Peyer's patch (tissue), 4 donors: ENCODE measurements around the gene CYP1A1. TPM values are rescaled to one million over a fixed set of nuclear protein-coding genes. Genes with fewer than 3 reads are reported as not detected.

Experiments
- DNase-seq, 3 donors: peaks; one replicate each; pipeline ENCODE4 v3.0.0-alpha.2; 2017 to 2019
- H3K27ac ChIP-seq, 4 donors: fragments of 200-600 bp; sonication (generic); one replicate each; pipeline ENCODE4 v1.5.1; 2016 to 2019
- H3K27me3 ChIP-seq, 2 donors: fragments of 200-600 bp; sonication (generic); one replicate each; pipeline ENCODE4 v1.5.1; 2019
- H3K36me3 ChIP-seq, 3 donors: fragments of 200-600 bp; sonication (generic); one replicate each; pipeline ENCODE4 v1.5.1; 2016 to 2019
- H3K4me1 ChIP-seq, 4 donors: fragments of 200-600 bp; sonication (generic); one replicate each; pipeline ENCODE4 v1.5.1; 2016 to 2019
- H3K4me3 ChIP-seq, 4 donors: fragments of 200-600 bp; sonication (generic); 1 replicate in 3 of 4; 2 replicates in 1 of 4; pipeline ENCODE4 v1.5.1; 2016 to 2019; ENCODE audit warnings: mild to moderate bottlenecking in 1 of 4
- H3K9me3 ChIP-seq, 4 donors: fragments of 200-600 bp; sonication (generic); one replicate each; pipeline ENCODE4 v1.5.1; 2016 to 2019; ENCODE audit warnings: mild to moderate bottlenecking in 1 of 4
- CTCF ChIP-seq, 6 experiments: fragments of 450-650 bp in 4 of 6; fragments of 200-600 bp in 2 of 6; sonication (generic) in 1 of 6; IDR thresholded peaks; one replicate each; pipeline ENCODE4 v1.5.1; 2017 to 2019; ENCODE audit warnings: antibody characterized with exemption in 6 of 6, mild to moderate bottlenecking in 3 of 6, moderate library complexity in 1 of 6
- POLR2A ChIP-seq, 2 donors: fragments of 450-650 bp; IDR thresholded peaks; one replicate each; pipeline ENCODE4 v1.5.1; 2017; ENCODE audit warnings: antibody characterized with exemption in 2 of 2, mild to moderate bottlenecking in 2 of 2, moderate library complexity in 2 of 2
- total RNA-seq, 4 donors: library from RNA; depleted of rRNA; stranded (reverse); fragments of >200 nt; gene quantifications; one replicate each; pipeline ENCODE4 v1.1.0, GENCODE V29; 2016

CYP1A1 gene
- total RNA-seq, 4 donors from 2014 or later, result 0.70 to 3.3 TPM; not detected in 2

- TF ChIP-seq POLR2A (IDR thresholded peaks at IDR 0.05), result no peak
- no peak for TF ChIP-seq CTCF (IDR thresholded peaks at IDR 0.05)
- H3K4me1 ChIP-seq, result peaks cover 0 to 18% (median 4%) of the 10 kb centered on the region in 4 donors
- H3K36me3 ChIP-seq, result no peaks in the 10 kb centered on the region
- H3K27me3 ChIP-seq, result no peaks in the 10 kb centered on the region
- H3K27ac ChIP-seq, result no peak overlapping the region
- H3K4me3 ChIP-seq, result peak overlapping the region in 1 of 4 donors; percentile 59
- no peaks in the 10 kb centered on the region for H3K9me3 ChIP-seq
- DNase-seq, result no peak
These were observed 28.5 kb downstream of the CYP1A1 start for GRCh38 chr15:74696808-74697207.

GRCh38 chr15:74696398-74696729 is 29.0 kb downstream of the CYP1A1 start:
- TF ChIP-seq POLR2A (IDR thresholded peaks at IDR 0.05) (no peak), CTCF (IDR thresholded peaks at IDR 0.05) (no peak)

GRCh38 chr15:74695597-74696397 is 29.5 kb downstream of the CYP1A1 start, which contains the start of gene EDC3:
Gene EDC3 (minus strand): TSS chr15:74696024. CDS start chr15:74675124, 20,900 bp downstream.
- Histone ChIP-seq H3K9me3 (no peaks in the 10 kb centered on the region), H3K27ac (peak within 1 kb of the TSS; percentile 66 to 78 (median 74)), H3K36me3 (no peaks in the 10 kb centered on the region), H3K4me1 (peaks cover 0 to 18% (median 4%) of the 10 kb centered on the region in 4 donors), H3K27me3 (no peaks in the 10 kb centered on the region), H3K4me3 (peak within 1 kb of the TSS; percentile 54 to 80 (median 68))
- TF ChIP-seq CTCF (IDR thresholded peaks at IDR 0.05) (peak in 1 of 6 experiments; percentile 27), POLR2A (IDR thresholded peaks at IDR 0.05) (peak in 1 of 2 donors; percentile 30)
- peak; percentile 87 to 94 (median 91) for DNase-seq

More at GRCh38 chr15:74696398-74696729, 29.0 kb downstream of the CYP1A1 start:
- Histone ChIP-seq H3K4me1 (peaks cover 0 to 18% (median 4%) of the 10 kb centered on the region in 4 donors), H3K27ac (peak overlapping the region; percentile 66 to 78 (median 74)), H3K27me3 (no peaks in the 10 kb centered on the region), H3K36me3 (no peaks in the 10 kb centered on the region), H3K9me3 (no peaks in the 10 kb centered on the region), H3K4me3 (peak overlapping the region; percentile 54 to 80 (median 68))
- DNase-seq, result no peak

- H3K9me3 ChIP-seq, result no peaks in the 10 kb centered on the region
- H3K4me1 ChIP-seq, result peaks cover 0 to 18% (median 4%) of the 10 kb centered on the region in 4 donors
- no peak overlapping the region for H3K27ac ChIP-seq
- TF ChIP-seq POLR2A (IDR thresholded peaks at IDR 0.05) (no peak), CTCF (IDR thresholded peaks at IDR 0.05) (no peak)
- H3K36me3 ChIP-seq, result no peaks in the 10 kb centered on the region
- H3K4me3 ChIP-seq, result no peak overlapping the region
- no peak for DNase-seq
- no peaks in the 10 kb centered on the region for H3K27me3 ChIP-seq
These were observed 33.0 kb downstream of the CYP1A1 start for GRCh38 chr15:74692327-74692726.

- Histone ChIP-seq H3K27me3 (no peaks in the 10 kb centered on the region), H3K9me3 (no peaks in the 10 kb centered on the region), H3K4me1 (no peaks in the 10 kb centered on the region), H3K27ac (no peak overlapping the region), H3K36me3 (peaks cover 0 to 20% (median 0%) of the 10 kb centered on the region in 3 donors), H3K4me3 (no peak overlapping the region)
- no peak for DNase-seq
- no peak for TF ChIP-seq CTCF (IDR thresholded peaks at IDR 0.05)
- no peak for TF ChIP-seq POLR2A (IDR thresholded peaks at IDR 0.05)
These were observed 41.6 kb downstream of the CYP1A1 start for GRCh38 chr15:74683758-74684157.
